ENCODE data around the gene ZNF276. TPM values are rescaled to one million over a fixed set of nuclear protein-coding genes. Genes with fewer than 3 reads are reported as not detected.

The ZNF276 gene
- total RNA-seq, 2 experiments from 2014 or later, result 50.4 to 56.5 TPM

DNA sequence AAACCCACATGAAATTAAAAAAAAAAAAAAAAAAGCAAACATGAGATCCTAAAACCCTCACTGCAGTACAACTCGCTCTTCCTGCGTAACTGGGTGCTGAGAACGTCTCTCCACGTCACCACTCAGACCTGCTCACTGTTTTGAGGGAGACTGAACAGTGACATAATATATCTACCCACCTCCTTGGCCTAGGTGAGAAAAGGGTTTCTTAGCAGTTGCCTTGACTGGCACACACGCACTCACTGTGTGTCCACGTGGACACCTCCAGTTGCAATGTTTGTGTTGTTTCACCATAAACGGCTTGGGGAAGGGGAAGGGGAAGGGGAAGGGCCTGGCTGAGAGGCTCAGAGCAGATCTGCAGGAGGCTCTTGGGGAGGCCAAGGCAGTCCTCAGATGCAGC, 63.1 kb downstream of the ZNF276 start:
- no peaks in the 10 kb centered on the region for H3K9me3 Mint-ChIP-seq
- H3K27ac Mint-ChIP-seq, result peak overlapping the region; percentile 69
- CTCF ChIA-PET, result interaction anchor here (2.5 kb wide), 1 partner anchor 77 kb away, joined by 12 read pairs; no protein-coding TSS in a partner anchor
- peaks cover 28% of the 10 kb centered on the region for H3K4me1 Mint-ChIP-seq
- no peak overlapping the region for H3K4me3 Mint-ChIP-seq
- H3K36me3 Mint-ChIP-seq (ENCODE audit: low read depth), result peaks cover 59% of the 10 kb centered on the region
- POLR2A ChIA-PET, result interaction anchor here (0.7 to 1.2 kb wide), 3 partner anchors 8 to 142 kb away, joined by 3 read pairs; no protein-coding TSS in a partner anchor
- no peaks in the 10 kb centered on the region for H3K27me3 Mint-ChIP-seq
- no peak for DNase-seq

DNA sequence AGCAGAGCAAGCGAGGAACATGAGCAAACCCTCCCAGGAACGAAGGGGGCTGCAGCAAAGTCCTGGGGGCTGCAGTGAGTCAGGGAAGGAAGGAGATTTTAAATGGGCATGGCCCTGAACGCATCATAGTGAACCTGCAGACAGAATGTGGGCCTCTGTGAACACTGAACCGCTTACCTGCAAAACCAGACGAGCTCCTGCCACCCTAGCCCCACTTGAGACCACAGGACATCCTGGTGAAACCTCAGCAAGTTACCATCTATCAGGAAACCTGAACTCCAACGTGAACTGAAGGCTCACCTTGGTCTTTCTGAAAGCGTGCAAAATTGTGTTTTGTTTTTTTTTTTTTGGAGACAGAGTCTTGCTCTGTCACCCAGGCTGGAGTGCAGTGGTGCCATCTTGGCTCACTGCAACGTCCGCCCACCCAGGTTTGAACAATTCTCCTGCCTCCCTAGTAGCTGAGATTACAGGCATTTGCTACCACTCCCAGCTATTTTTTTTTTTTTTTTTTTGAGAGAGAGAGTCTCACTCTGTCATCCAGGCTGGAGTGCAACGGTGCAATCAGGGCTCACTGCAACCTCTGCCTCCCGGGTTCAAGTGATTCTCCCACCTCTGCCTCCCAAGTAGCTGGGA, 64.3 kb downstream of the ZNF276 start:
- Mint-ChIP-seq H3K27ac (peak overlapping the region; percentile 69), H3K4me1 (peaks cover 28% of the 10 kb centered on the region), H3K4me3 (no peak overlapping the region), H3K36me3 (ENCODE audit: low read depth) (peaks cover 55% of the 10 kb centered on the region), H3K27me3 (no peaks in the 10 kb centered on the region), H3K9me3 (no peaks in the 10 kb centered on the region)
- ChIA-PET CTCF (interaction anchor here (0.6 to 2.5 kb wide), 6 partner anchors 62 to 123 kb away, joined by 3 to 12 read pairs (median 4); no protein-coding TSS in a partner anchor), POLR2A (interaction anchor here (0.6 to 1.4 kb wide), 8 partner anchors 9 to 246 kb away, joined by 3 to 6 read pairs (median 3); no protein-coding TSS in a partner anchor)
- peak; percentile 52 for DNase-seq

DNA sequence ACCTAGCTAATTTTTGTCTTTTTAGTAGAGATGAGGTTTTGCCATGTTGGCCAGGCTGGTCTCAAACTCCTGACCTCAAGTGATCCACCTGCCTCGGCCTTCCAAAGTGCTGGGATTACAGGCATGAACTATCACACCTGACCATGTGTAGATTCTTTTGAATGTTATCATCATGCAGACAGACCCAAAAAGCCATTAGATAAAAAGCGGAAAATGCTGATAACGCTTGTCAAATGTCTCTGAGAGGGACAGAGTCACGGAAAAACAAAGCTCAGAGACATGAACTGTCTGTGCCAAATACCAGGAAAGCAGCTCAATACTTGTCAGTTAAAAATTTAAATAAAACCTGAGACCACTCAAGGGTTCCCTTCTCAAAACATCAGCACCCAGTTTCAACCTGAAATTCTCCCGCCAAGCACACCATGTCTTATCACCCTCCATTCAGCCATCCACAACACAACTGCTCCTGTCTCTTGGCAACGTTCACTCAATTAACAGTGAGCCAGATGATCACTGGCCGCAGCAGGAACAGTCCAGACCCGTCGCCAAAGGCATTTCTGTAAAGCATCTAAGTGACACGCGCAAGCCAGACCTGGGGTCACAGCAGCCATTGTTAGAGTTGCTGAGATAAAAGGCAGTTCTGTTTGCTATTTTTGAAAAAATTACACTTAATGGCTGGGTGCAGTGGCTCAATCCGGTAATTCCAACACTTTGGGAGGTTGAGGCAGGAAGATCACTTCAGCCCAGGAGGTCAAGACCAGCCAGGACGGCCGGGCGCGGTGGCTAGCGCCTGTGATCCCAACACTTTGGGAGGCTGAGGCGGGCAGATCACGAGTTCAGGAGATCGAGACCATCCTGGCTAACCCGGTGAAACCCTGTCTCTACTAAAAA, 65.4 kb downstream of the ZNF276 start:
- ChIA-PET CTCF (interaction anchor here (0.7 to 1.6 kb wide), 4 partner anchors 63 to 83 kb away, joined by 3 to 12 read pairs (median 4); no protein-coding TSS in a partner anchor), POLR2A (interaction anchor here (1.3 to 1.4 kb wide), 3 partner anchors 37 to 81 kb away, joined by 3 to 6 read pairs (median 5); no protein-coding TSS in a partner anchor)
- Mint-ChIP-seq H3K27ac (peak overlapping the region; percentile 2), H3K4me1 (peaks cover 28% of the 10 kb centered on the region), H3K36me3 (ENCODE audit: low read depth) (peaks cover 65% of the 10 kb centered on the region), H3K27me3 (no peaks in the 10 kb centered on the region), H3K4me3 (no peak overlapping the region), H3K9me3 (no peaks in the 10 kb centered on the region)
- no peak for DNase-seq

DNA sequence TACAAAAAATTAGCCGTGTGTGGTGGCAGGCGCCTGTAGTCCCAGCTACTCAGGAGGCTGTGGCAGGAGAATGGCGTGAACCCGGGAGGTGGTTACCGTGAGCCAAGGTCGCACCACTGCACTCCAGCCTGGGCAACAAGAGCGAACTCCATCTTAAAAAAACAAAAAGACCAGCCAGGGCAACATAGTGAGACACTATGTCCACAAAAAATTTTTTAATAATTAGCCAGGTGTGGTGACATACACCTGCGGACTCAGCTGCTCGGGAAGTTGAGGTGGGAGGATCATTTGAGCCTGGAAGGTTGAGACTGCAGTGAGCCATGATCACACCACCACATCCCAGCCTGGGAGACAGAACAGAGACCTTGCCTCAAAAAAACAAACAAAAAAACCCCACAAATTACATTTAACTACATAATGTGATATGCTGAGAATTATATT, 66.0 kb downstream of the ZNF276 start:
- peaks cover 68% of the 10 kb centered on the region for H3K36me3 Mint-ChIP-seq (ENCODE audit: low read depth)
- no peak for DNase-seq
- H3K4me3 Mint-ChIP-seq, result no peak overlapping the region
- no peaks in the 10 kb centered on the region for H3K9me3 Mint-ChIP-seq
- no peaks in the 10 kb centered on the region for H3K27me3 Mint-ChIP-seq
- ChIA-PET CTCF (interaction anchor here (1.1 kb wide), 1 partner anchor 83 kb away, joined by 3 read pairs; no protein-coding TSS in a partner anchor), POLR2A (no interaction called here)
- peaks cover 28% of the 10 kb centered on the region for H3K4me1 Mint-ChIP-seq
- no peak overlapping the region for H3K27ac Mint-ChIP-seq

Other genes with a start within 250 kb of the ZNF276 start
- 100 to 1,000 TPM; 199 to 208 TPM for gene ANKRD11, start 231.0 kb upstream of the ZNF276 start, total RNA-seq
- gene SPG7, start 213.1 kb upstream of the ZNF276 start, total RNA-seq, result 10 to 100 TPM; 73.9 to 77.9 TPM
- 1,000 to 10,000 TPM; 2,083 to 2,114 TPM for gene RPL13, start 160.9 kb upstream of the ZNF276 start, total RNA-seq
- gene CPNE7, start 145.8 kb upstream of the ZNF276 start, total RNA-seq, result 1 to 10 TPM; 3.3 to 4.4 TPM
- gene DPEP1, start 107.9 kb upstream of the ZNF276 start, total RNA-seq, result not detected
- 100 to 1,000 TPM in 1 of 2 experiments, 10 to 100 TPM in 1; 93.8 to 102 TPM for gene CHMP1A, start 63.8 kb upstream of the ZNF276 start, total RNA-seq
- 1 to 10 TPM; 8.1 to 9.2 TPM for gene SPATA33, start 63.7 kb upstream of the ZNF276 start, total RNA-seq
- gene CDK10, start 34.8 kb upstream of the ZNF276 start, total RNA-seq, result 10 to 100 TPM; 73.2 to 74.0 TPM
- 10 to 100 TPM in 1 of 2 experiments, 1 to 10 TPM in 1; 9.4 to 10.0 TPM for gene SPATA2L, start 19.8 kb upstream of the ZNF276 start, total RNA-seq
- gene VPS9D1, start 639 bp upstream of the ZNF276 start, total RNA-seq, result 1 to 10 TPM; 7.0 to 7.8 TPM
- gene FANCA, start 95.1 kb downstream of the ZNF276 start, total RNA-seq, result 10 to 100 TPM; 82.9 to 94.6 TPM
- gene SPIRE2, start 106.9 kb downstream of the ZNF276 start, total RNA-seq, result 1 to 10 TPM; 1.6 to 1.8 TPM
- gene TCF25, start 152.1 kb downstream of the ZNF276 start, total RNA-seq, result 100 to 1,000 TPM; 167 to 192 TPM
- gene MC1R, start 197.3 kb downstream of the ZNF276 start, total RNA-seq, result 1 to 10 TPM; 3.6 to 4.1 TPM
- gene TUBB3, start 201.8 kb downstream of the ZNF276 start, total RNA-seq, result 1 to 10 TPM; 3.6 to 4.0 TPM
- gene DEF8, start 227.2 kb downstream of the ZNF276 start, total RNA-seq, result 10 to 100 TPM; 33.1 to 33.6 TPM